SK-N-SH (cell line): ENCODE measurements around the gene NFIX.

Source experiments
- CTCF ChIP-seq: fragments of 200-600 bp; sonication (generic); IDR thresholded peaks from 2 replicates; pipeline ENCODE4 v1.6.1; 2017; ENCODE audit warnings: antibody characterized with exemption, mild to moderate bottlenecking, moderate library complexity
- EP300 ChIP-seq, 2 experiments: IDR thresholded peaks; 2 replicates each; pipeline versions ENCODE4 v1.4.0 to v1.6.1; 2012; ENCODE audit warnings: borderline replicate concordance in 1 of 2, low read depth in 1 of 2, low read length in 1 of 2
- EZH2phosphoT487 ChIP-seq: fragments of 200-600 bp; sonication (generic); IDR thresholded peaks from 2 replicates; pipeline ENCODE4 v1.6.1; 2017; ENCODE audit warnings: low read depth, mixed run types, mild to moderate bottlenecking, antibody characterized with exemption, moderate library complexity, borderline replicate concordance
- JUND ChIP-seq: IDR thresholded peaks from 2 replicates; pipeline ENCODE4 v1.4.0; 2012
- POLR2AphosphoS5 ChIP-seq: IDR thresholded peaks from 2 replicates; pipeline ENCODE4 v1.6.1; 2012; ENCODE audit warnings: low read depth, low read length
- RCOR1 ChIP-seq: fragments of 150-350 bp; IDR thresholded peaks from 2 replicates; pipeline ENCODE4 v1.6.1; 2017; ENCODE audit warnings: antibody characterized with exemption, low read length
- SMC3 ChIP-seq: IDR thresholded peaks from 2 replicates; pipeline ENCODE4 v1.6.1; 2012; ENCODE audit warnings: low read depth, low read length, improper control_type of control experiment
- TAF1 ChIP-seq: IDR thresholded peaks from 2 replicates; pipeline ENCODE4 v1.6.1; 2012; ENCODE audit warnings: low read depth, mild to moderate bottlenecking, low read length, moderate library complexity, borderline replicate concordance

GRCh38 chr19:13129384-13129783 lies 134.1 kb downstream of the NFIX start:
- TF ChIP-seq POLR2AphosphoS5 (no peak), TAF1 (no peak), CTCF (no peak), EZH2phosphoT487 (no peak), SMC3 (no peak), JUND (no peak), RCOR1 (no peak), EP300 (IDR thresholded peaks at IDR 0.05; ENCODE audit: borderline replicate concordance in 1 of 2, low read depth in 1 of 2, low read length in 1 of 2) (no peak)
